Transverse colon (tissue), 4 donors: ENCODE measurements around the gene GRAMD1C. TPM values are rescaled to one million over a fixed set of nuclear protein-coding genes. Genes with fewer than 3 reads are reported as not detected.
A peak's percentile ranks its signal among the peaks of the same experiment; 100 is the strongest.

Source experiments
- DNase-seq: peaks from one replicate; pipeline ENCODE4 v3.0.0-alpha.2; 2019
- H3K27ac ChIP-seq, 4 donors: fragments of 200-600 bp; sonication (generic); 2 replicates each; pipeline ENCODE4 v1.5.1; 2016 to 2018; ENCODE audit warnings: inconsistent platforms in 4 of 4
- H3K27me3 ChIP-seq: fragments of 200-600 bp; sonication (generic); 2 replicates; pipeline ENCODE4 v1.5.1; 2017; ENCODE audit warnings: inconsistent platforms
- H3K36me3 ChIP-seq, 4 donors: fragments of 200-600 bp; sonication (generic); 2 replicates each; pipeline ENCODE4 v1.5.1; 2017 to 2019; ENCODE audit warnings: inconsistent platforms in 4 of 4
- H3K4me1 ChIP-seq, 4 donors: fragments of 200-600 bp; sonication (generic); 2 replicates each; pipeline ENCODE4 v1.5.1; 2017 to 2020; ENCODE audit warnings: inconsistent platforms in 4 of 4
- H3K4me3 ChIP-seq, 4 donors: fragments of 200-600 bp; sonication (generic); 1 replicate in 1 of 4; 2 replicates in 3 of 4; pipeline versions ENCODE4 v1.5.1 to v1.6.1; 2017 to 2019; ENCODE audit warnings: inconsistent platforms in 4 of 4
- H3K9me3 ChIP-seq, 2 donors: fragments of 200-600 bp; sonication (generic); 2 replicates each; pipeline ENCODE4 v1.5.1; 2017 to 2019; ENCODE audit warnings: inconsistent platforms in 2 of 2
- EP300 ChIP-seq: sonication (generic); formaldehyde crosslinking; IDR thresholded peaks from one replicate; pipeline ENCODE4 v1.6.1; 2017; ENCODE audit warnings: antibody characterized with exemption, low read depth
- POLR2A ChIP-seq: fragments of 450-650 bp; IDR thresholded peaks from one replicate; pipeline ENCODE4 v1.6.1; 2016; ENCODE audit warnings: antibody characterized with exemption, mild to moderate bottlenecking, moderate library complexity
- POLR2AphosphoS5 ChIP-seq, 3 donors: sonication (generic); formaldehyde crosslinking; IDR thresholded peaks; one replicate each; pipeline ENCODE4 v1.6.1; 2016; ENCODE audit warnings: antibody characterized with exemption in 3 of 3
- WGBS, 2 donors: methylation state at CpG; one replicate each; pipeline ENCODE4 v1.1.5; 2018; ENCODE audit warnings: low coverage in 1 of 2; 5-methylcytosine and 5-hydroxymethylcytosine counted together
- in situ Hi-C, 4 donors: fragments of 200-750 bp; cut with MboI; loops; one replicate each; pipeline versions ENCODE4 v1.15.0 to v1.15.1; 2017; ENCODE audit warnings: low sequenced_read_pairs in 3 of 4, low pct_ligation_motif_present in 1 of 4, low pct_unique_long_range_greater_than_20kb in 1 of 4
- intact Hi-C: fragments of 100-400 bp; cut with DNase I; formaldehyde crosslinking; loops from one replicate; pipeline ENCODE4 v1.15.1; 2023; ENCODE audit warnings: low total_unique reads
- total RNA-seq, 4 donors: library from RNA; depleted of rRNA; stranded (reverse); fragments of >200 nt; gene quantifications; one replicate each; pipeline ENCODE4 v1.1.0, GENCODE V29; 2016
- TF ChIP-seq, protein P1 (sequence below), 5 experiments: fragments of 200-600 bp in 3 of 5; fragments of 450-650 bp in 2 of 5; sonication (generic) in 3 of 5; IDR thresholded peaks; 1 replicate in 2 of 5; 2 replicates in 3 of 5; pipeline ENCODE4 v1.5.1; 2016 to 2017; ENCODE audit warnings: antibody characterized with exemption in 5 of 5, inconsistent platforms in 3 of 5, mild to moderate bottlenecking in 2 of 5, moderate library complexity in 1 of 5

The GRAMD1C gene
- total RNA-seq, 4 donors from 2014 or later, result 2.6 to 24.5 (median 13.3) TPM

DNA sequence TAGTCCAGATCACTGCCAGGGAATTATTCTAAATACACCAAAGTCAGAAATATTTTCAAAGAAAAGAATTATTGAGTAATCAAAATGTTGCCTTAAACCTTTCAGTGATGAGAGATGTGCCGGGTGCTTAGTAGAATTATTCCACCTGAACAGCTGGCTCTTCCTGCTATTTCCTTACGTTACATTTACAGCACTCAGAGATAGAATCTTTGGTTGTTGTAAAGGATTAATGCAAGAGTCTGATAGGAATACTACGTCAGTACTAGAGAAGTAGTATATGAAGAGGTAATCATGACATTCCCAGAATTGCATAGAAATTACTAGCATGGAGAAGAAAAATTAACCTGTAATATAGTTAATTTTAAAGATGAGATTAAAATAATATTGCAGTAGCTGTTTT is 58.3 kb downstream of the GRAMD1C start:
- WGBS, 2 donors, result 41 to 56% methylated on average over 3 of the region's 3 CpGs
- Histone ChIP-seq H3K36me3 (no peaks in the 10 kb centered on the region), H3K4me1 (peaks cover 0 to 10% (median 0%) of the 10 kb centered on the region in 4 donors), H3K9me3 (no peaks in the 10 kb centered on the region), H3K4me3 (peak overlapping the region in 3 of 4 donors; percentile 19 to 34 (median 32)), H3K27ac (peak overlapping the region in 2 of 4 donors; percentile 72 to 73), H3K27me3 (no peaks in the 10 kb centered on the region)
- no peak for DNase-seq
- in situ Hi-C loops (no loop called here), intact Hi-C loops (no loop called here)
- TF ChIP-seq POLR2A, result no peak

DNA sequence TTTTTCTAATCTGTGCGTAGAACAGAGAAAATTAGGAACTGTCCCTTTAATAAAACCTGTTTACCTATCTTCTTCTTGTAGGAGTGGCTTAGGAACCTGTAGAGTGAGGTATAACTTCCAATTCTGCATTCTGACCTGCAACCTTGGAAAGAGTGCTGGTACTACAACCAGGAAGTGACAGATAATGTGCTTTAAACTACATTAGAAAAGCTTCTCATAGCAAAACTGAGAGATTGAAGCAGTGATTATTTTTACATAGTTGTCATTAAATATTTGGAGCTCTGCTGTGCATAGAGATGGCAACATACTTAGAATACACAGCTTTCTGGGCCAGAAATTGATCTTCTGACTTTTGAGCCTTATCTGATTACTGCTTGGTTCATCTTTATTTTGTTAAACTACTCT is 58.8 kb downstream of the GRAMD1C start:
- intact Hi-C loops, result no loop called here
- Histone ChIP-seq H3K4me1 (peaks cover 0 to 10% (median 0%) of the 10 kb centered on the region in 4 donors), H3K36me3 (no peaks in the 10 kb centered on the region), H3K27ac (peak overlapping the region; percentile 45 to 75 (median 72)), H3K27me3 (no peaks in the 10 kb centered on the region), H3K9me3 (no peaks in the 10 kb centered on the region), H3K4me3 (peak overlapping the region; percentile 6 to 34 (median 26))
- no peak for TF ChIP-seq EP300
- TF ChIP-seq, protein P1, sequence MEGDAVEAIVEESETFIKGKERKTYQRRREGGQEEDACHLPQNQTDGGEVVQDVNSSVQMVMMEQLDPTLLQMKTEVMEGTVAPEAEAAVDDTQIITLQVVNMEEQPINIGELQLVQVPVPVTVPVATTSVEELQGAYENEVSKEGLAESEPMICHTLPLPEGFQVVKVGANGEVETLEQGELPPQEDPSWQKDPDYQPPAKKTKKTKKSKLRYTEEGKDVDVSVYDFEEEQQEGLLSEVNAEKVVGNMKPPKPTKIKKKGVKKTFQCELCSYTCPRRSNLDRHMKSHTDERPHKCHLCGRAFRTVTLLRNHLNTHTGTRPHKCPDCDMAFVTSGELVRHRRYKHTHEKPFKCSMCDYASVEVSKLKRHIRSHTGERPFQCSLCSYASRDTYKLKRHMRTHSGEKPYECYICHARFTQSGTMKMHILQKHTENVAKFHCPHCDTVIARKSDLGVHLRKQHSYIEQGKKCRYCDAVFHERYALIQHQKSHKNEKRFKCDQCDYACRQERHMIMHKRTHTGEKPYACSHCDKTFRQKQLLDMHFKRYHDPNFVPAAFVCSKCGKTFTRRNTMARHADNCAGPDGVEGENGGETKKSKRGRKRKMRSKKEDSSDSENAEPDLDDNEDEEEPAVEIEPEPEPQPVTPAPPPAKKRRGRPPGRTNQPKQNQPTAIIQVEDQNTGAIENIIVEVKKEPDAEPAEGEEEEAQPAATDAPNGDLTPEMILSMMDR (IDR thresholded peaks at IDR 0.05), result no peak
- peak; percentile 77 for TF ChIP-seq POLR2A
- TF ChIP-seq POLR2AphosphoS5 (IDR thresholded peaks at IDR 0.05), result peak; percentile 33 to 89 (median 82)
- in situ Hi-C loops, result no loop called here
- 40% methylated on average over 1 of the region's 1 CpG for WGBS, 2 donors
- DNase-seq, result peak; percentile 20

DNA sequence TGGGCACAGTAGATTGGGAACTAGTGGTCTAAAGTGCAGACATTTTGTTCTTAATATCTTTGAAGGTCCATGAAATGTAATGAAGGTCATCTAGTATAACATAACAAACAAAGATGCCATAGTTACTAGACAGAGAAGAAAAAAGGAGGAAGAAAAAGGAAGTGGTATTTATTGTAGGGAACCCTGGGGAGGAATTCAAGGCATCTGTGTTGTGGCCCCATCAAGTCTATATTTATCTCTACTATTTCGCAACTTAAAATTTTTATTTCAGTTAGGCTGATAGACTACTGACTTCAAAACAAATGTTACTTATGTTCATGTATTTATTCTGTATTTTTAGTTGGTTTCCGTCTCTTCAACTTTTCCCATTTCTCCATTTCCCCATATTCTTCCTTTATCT is 60.3 kb downstream of the GRAMD1C start:
- Histone ChIP-seq H3K27ac (no peak overlapping the region), H3K36me3 (no peaks in the 10 kb centered on the region), H3K27me3 (no peaks in the 10 kb centered on the region), H3K9me3 (no peaks in the 10 kb centered on the region), H3K4me1 (peaks cover 0 to 10% (median 0%) of the 10 kb centered on the region in 4 donors), H3K4me3 (peak overlapping the region in 2 of 4 donors; percentile 2 to 34)
- in situ Hi-C loops (no loop called here), intact Hi-C loops (no loop called here)
- WGBS, 2 donors, result 74 to 81% methylated on average over 2 of the region's 2 CpGs
- TF ChIP-seq POLR2AphosphoS5 (IDR thresholded peaks at IDR 0.05) (no peak), POLR2A (no peak), EP300 (no peak)
- TF ChIP-seq, protein P1 (IDR thresholded peaks at IDR 0.05), result no peak
- DNase-seq, result no peak

DNA sequence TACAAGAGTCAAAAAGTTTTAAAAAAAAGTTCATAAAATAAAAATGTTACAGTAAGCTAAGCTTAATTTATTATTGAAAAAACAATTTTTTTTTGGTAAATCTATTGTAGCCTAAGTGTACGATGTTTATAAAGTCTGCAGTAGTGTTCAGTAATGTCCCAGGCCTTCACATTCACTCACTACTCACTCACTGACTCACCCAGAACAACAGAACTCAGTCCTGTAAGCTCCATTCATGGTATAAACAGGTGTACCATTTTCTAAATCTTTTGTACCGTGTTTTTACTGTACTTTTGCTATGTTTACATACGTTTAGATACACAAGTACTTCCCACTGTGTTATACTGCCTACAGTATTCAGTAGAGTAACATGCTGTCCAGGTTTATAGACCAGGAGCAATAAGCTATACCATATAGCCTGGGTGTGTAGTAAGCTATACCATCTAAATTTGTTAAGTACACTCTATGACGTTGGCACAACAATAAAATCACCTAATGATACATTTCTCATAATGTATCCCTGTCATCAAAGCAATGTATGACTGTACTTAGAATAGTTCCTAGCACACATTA is 68.1 kb downstream of the GRAMD1C start:
- no peak for DNase-seq
- intact Hi-C loops, result no loop called here
- 59 to 62% methylated on average over 3 to 4 of the region's 4 CpGs for WGBS, 2 donors

DNA sequence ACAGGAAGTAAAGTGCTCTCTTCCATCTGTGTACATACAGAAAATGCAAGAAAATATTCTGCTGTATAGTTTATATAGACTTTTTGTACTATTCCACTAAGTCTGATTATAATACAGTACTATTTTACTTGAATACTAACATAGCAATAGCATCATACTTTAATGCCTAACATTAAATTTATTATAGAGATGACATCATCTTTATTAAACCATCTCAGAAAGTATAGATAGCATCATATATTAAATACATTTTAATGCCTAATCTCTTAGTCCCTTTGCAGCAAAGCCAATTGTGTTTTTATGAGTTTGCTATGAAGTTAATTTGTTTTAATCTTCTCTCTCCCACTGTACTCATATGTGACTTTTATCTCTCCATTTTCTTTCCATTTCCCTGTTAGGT is 69.5 kb downstream of the GRAMD1C start:
- in situ Hi-C loops, result no loop called here
- intact Hi-C loops, result no loop called here
- TF ChIP-seq EP300 (no peak), POLR2AphosphoS5 (IDR thresholded peaks at IDR 0.05) (no peak), POLR2A (no peak)
- TF ChIP-seq, protein P1 (IDR thresholded peaks at IDR 0.05), result no peak

More for the DNA sequence above, 68.1 kb downstream of the GRAMD1C start:
- Histone ChIP-seq H3K27me3 (no peaks in the 10 kb centered on the region), H3K9me3 (peaks cover 0 to 5% of the 10 kb centered on the region in 2 donors), H3K36me3 (no peaks in the 10 kb centered on the region), H3K27ac (peak overlapping the region; percentile 9 to 63 (median 48)), H3K4me3 (no peak overlapping the region), H3K4me1 (no peaks in the 10 kb centered on the region)
- TF ChIP-seq POLR2AphosphoS5 (IDR thresholded peaks at IDR 0.05) (peak in 1 of 3 donors; percentile 38), POLR2A (no peak), EP300 (no peak)
- in situ Hi-C loops, result no loop called here

More for the DNA sequence above, 69.5 kb downstream of the GRAMD1C start:
- H3K9me3 ChIP-seq, result peaks cover 0 to 5% of the 10 kb centered on the region in 2 donors
- no peak overlapping the region for H3K27ac ChIP-seq
- H3K27me3 ChIP-seq, result no peaks in the 10 kb centered on the region
- peaks cover 0 to 5% (median 2%) of the 10 kb centered on the region in 4 donors for H3K4me1 ChIP-seq
- H3K4me3 ChIP-seq, result no peak overlapping the region
- no peak for DNase-seq
- no peaks in the 10 kb centered on the region for H3K36me3 ChIP-seq
